NCI-H2029 treated with DMSO at 0.1 percent for 48 hours (cell line): ENCODE measurements around the gene KIAA1191.
"Not testable (repeated sequence)": the region's sequence is repeated elsewhere in the genome, so short reads cannot be mapped to it uniquely, and the experiment has no call there.

Source experiments
- DNase-seq: peaks from one replicate; lab custom pipeline; 2025; lab: John Stamatoyannopoulos, UW

The KIAA1191 gene

DNA sequence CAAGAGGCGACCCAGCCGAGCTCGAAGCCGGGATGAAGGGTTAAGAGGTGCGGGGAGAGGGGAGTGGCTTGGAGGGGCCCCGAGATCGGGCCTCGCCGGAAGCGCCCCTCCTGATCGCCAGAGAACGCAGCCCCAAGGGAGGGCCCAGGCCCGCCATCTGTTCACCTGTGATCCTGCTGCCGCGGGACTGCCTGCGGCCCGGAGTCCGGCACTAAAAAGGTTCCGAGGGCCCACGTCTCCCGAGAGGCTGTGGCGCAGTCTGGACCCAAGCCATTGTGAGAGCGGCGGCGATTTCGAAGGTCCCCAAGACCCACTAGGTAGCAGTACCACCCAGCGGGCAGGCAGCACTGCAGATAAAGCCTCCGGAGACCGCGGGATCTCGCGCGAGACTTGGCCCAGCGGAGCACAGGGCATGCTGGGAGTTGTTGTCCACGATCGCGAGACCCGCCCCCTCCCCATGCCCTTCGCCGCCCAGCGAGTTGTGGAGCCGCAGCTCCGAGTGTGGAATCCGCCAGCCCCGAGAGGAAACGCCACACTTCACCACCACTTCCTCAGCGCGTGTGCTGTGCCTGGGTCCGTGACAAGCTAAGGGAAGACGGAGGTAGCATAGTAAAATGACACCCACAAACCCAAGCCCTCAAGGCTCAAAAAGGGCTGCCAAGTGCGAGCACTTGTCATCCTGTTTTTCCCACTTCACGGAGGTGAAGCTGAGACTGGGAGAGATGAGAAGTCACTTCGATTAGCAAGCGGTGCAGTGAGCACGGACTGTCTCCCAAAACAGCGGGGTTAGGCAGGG lies at the start of gene KIAA1191:
Gene KIAA1191 (minus strand): TSS at position 328 of the 796 bp plus-strand sequence. CDS start 2,256 bp downstream, outside the sequence.
- DNase-seq = peak; percentile 65

- no peak for DNase-seq
Measured at GRCh38 chr5:176410486-176411180, 49.1 kb upstream of the KIAA1191 start.

- no peak for DNase-seq
Measured at GRCh38 chr5:176409765-176410164, 48.2 kb upstream of the KIAA1191 start.

- DNase-seq = no peak
Measured at GRCh38 chr5:176408590-176408989, 47.0 kb upstream of the KIAA1191 start.

DNA sequence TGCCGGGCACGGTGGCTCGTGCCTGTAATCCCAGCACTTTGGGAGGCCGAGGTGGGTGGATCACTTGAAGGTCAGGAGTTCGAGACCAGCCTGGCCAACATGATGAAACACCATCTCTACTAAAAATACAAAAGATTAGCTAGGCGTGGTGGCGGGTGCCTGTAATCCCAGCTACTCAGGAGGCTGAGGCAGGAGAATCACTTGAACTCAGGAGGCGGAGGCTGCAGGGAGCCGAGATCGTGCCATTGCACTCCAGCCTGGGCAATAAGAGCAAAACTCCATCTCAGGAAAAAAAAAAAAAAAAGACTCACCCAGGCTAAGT lies 46.6 kb upstream of the KIAA1191 start:
- DNase-seq = not testable (repeated sequence)

DNA sequence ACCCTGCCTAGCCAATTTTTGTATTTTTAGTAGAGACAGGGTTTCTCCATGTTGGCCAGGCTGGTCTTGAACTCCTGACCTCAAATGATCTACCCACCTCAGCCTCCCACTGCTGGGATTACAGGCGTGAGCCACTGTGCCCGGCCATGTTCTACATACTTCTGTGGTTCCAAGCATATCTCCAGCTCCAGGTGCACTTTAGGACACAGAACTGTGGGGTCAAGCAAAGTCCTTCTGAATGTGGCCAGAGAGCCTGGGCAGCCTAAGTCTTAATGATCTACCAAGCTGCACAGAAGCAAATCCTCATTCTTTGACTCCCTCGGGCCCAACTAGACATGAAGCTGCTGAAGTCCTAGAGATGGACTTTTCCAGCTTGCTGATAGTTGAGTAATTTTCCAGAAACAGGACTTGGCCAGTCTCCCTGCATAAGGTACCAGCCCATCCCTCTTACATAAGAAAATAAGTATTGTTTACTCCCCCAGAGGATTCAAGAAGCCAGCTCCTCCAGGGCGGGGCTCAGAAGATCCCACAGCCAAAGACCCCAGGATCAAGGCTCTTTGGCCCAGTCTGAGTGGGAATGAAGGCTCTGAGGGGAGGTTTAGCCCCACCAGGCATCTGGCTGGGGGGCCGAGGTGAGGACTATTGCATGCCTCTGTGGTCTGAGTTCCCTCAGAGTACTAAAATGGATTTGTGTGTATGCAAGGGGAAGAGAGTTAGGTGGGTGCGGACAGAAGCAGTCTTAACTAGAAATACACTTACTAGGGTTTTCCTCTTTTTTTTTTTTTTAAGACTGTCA lies 46.1 kb upstream of the KIAA1191 start:
- DNase-seq = no peak

GRCh38 chr5:176406436-176407052 lies 45.0 kb upstream of the KIAA1191 start:
- no peak for DNase-seq

DNA sequence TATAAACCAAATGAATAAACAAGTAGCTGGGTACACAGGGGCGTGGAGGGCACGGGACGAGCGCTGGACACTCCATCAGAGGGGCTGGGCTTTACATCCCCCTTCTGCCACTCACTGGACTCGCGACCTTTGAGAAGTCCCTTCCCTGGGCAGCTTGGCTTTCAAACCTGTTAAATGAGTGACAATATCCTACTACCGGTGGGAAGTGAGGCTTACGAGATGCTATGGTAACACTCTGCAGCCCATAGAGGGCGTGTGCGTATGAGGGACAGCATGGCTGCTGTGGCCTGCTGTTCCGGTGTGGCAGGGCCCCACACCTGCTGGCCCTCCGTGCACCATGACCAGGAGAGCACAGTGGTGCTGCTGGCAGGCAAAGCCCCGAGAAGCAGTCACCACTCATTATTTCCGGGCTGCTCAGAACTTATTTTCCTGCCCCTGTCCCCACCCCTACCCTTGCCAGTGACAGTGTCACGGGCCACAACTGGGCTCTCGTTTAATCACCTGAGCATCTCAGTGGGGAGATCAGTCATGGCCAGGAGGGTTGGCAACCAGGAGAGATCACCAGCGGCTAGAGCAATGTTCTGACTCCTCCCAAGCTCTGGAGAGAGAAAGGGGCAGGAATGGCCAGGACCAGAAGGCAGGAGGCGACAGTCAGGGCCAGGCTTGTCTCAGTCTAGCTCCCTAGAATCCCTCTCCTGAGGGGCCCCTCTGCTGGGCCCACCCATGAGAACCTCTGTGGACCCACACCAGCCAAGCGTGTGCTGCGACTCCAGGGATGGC lies 44.3 kb upstream of the KIAA1191 start:
- DNase-seq = no peak

GRCh38 chr5:176401281-176402205 lies 40.0 kb upstream of the KIAA1191 start:
- DNase-seq = no peak

GRCh38 chr5:176400382-176401156 lies 39.0 kb upstream of the KIAA1191 start:
- DNase-seq = no peak

- DNase-seq = no peak
Measured at GRCh38 chr5:176397736-176398420, 36.3 kb upstream of the KIAA1191 start.

DNA sequence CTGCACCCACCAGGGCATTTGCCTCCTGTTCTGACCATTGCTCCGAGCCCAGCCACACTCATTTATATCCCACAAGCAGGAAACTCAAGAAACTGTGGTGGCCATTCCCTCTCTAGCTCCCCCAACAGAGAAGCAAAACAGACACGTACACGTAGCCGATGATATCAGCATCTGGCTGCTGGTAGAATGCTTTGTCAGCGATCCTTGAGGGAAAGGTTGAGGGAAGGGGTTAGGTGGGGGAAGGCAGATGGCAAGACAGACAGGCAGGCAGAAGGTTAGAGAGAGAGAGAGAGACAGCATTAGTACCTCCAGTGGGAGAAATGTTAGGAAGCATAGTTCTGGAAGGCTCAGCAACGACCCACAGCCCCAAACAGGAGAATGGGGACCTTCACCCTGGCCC lies 34.8 kb upstream of the KIAA1191 start:
- DNase-seq = no peak

- DNase-seq = no peak
Measured at GRCh38 chr5:176394881-176395675, 33.5 kb upstream of the KIAA1191 start.

GRCh38 chr5:176394096-176394495 lies 32.5 kb upstream of the KIAA1191 start:
- DNase-seq = no peak

DNA sequence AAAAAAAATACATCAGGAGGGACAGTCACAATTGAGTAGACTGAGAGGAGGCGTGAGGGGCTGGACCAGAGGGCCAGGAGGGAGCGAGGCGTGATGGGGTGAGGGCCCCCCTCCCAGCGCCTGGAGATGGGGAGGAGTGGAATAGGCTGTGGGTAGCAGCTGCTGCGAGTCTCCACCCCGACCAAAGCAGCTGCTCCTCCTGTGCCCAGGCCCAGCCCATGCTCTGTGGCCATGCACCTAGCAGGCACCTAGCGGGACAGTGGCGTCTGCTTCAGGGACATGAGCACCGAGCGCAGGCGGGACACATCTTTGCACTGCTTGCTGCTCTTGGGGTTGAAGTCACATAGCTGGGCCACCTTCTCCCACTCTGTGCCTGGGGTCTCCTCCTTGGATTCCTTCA lies 31.0 kb upstream of the KIAA1191 start:
- no peak for DNase-seq

GRCh38 chr5:176391999-176392398 lies 30.4 kb upstream of the KIAA1191 start:
- DNase-seq = no peak

- no peak for DNase-seq
Measured at GRCh38 chr5:176391479-176391878, 29.9 kb upstream of the KIAA1191 start.
